HG02970 (cell line): Measurements from ENCODE around the gene E2F6.

Source experiments
- ATAC-seq: cut with Tn5 transposase; IDR thresholded peaks from one replicate; pipeline ENCODE4 v1.9.1; 2021; ENCODE audit warnings: mild to moderate bottlenecking, moderate library complexity, moderate number of reproducible peaks; ENCODE audit not compliant: unreplicated experiment, low FRiP score

Gene E2F6

GRCh38 chr2:11465485-11466306 lies at the start of gene E2F6:
Gene E2F6, minus strand, starts transcription at chr2:11466161. Its CDS starts 282 bp downstream, at chr2:11465879.
- ATAC-seq = peak; percentile 83

GRCh38 chr2:11515490-11515981 lies 49.6 kb upstream of the E2F6 start:
- ATAC-seq = no peak

GRCh38 chr2:11514904-11515303 lies 48.9 kb upstream of the E2F6 start:
- no peak for ATAC-seq

- ATAC-seq = no peak
Measured at GRCh38 chr2:11514081-11514730, 48.2 kb upstream of the E2F6 start.

DNA sequence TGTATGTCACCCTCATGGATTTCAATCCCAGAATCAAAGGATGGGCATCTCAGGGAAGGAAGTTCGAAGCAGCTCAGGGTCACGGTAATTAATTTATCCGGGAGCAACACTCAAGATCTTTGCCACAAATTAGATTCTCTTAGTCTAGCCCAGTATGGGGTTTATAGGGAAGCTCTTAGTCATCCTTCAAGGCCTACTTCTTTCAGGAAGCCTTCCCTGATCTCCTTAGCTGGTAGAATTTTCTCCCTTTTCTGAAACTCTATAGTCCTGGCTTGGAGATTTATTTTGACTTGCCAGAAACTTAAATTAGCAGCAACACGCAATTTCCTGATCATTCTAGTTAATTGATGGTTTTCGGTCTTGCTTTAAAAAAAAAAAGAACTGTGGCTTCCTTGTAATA lies 47.4 kb upstream of the E2F6 start:
- no peak for ATAC-seq

GRCh38 chr2:11512431-11512830 lies 46.5 kb upstream of the E2F6 start:
- ATAC-seq = no peak

DNA sequence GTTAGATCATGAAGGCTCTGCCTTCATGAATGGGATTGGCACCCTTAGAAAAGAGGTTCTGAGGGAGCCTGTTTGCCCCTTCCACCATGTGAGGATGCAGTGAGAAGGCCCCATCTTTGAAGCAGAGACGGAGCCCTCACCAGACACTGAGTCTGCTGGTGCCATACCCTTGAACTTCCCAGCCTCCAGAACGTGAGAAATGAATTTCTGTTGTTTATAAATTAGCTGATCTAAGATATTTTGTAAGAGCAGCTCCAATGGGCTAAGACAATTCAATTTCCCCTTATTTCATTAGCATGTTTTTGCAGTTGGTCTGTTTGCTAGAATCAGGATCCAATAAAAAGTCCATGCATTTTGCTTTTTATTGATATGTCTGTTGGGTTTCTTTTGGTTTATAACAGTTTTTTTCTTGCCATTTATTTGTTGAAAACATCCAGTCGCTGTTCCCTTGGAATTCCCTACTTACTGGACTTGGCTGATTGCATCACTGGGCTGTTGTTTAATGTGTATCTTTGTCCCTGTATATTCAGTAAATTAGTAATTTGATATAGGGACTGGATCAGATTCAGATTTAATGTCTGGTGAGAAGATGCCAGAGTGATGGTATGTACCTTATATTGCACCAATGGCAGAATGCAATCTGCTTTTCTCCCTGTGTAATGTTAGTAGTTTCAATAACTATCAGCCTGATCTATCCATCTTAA lies 43.8 kb upstream of the E2F6 start:
- no peak for ATAC-seq

DNA sequence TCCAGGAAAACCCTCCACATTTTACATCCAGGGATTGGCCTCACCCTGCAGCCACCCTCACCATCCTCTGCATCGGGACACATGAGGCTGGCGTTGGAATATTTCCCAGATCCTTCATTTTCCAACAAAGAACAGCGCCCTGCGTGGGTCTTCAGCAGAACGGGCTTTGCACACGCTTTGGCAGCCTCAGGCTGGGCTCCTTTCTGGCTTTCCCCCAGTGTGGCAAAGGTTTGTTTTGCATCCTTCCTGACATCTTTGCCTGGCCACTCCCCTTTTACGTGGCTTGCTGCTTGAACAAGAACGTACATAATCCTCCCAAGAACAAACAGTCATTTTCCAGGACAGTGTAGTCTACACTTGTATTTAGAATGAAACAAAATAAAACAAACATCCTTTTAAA lies 42.3 kb upstream of the E2F6 start:
- no peak for ATAC-seq

DNA sequence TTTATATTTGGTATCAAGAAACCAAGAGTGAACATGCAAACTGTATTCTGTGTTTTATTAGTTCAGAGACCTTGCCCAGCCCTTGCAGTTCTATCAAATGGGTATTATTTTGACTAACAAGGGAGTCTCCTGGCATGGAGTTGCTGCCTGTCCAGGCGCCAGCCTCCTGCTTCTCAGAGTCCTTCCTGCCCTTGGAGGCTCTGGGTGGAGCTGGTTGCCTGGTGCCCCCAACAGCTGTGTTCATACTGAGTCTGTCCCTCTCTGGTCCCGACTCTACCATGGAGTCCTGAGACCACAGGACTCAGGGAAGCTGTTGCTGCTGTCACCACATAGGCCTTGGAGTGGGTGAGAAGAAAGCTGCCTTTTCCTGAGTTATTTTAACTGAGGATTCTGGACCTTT lies 41.6 kb upstream of the E2F6 start:
- no peak for ATAC-seq

- no peak for ATAC-seq
Measured at GRCh38 chr2:11506611-11506969, 40.6 kb upstream of the E2F6 start.

DNA sequence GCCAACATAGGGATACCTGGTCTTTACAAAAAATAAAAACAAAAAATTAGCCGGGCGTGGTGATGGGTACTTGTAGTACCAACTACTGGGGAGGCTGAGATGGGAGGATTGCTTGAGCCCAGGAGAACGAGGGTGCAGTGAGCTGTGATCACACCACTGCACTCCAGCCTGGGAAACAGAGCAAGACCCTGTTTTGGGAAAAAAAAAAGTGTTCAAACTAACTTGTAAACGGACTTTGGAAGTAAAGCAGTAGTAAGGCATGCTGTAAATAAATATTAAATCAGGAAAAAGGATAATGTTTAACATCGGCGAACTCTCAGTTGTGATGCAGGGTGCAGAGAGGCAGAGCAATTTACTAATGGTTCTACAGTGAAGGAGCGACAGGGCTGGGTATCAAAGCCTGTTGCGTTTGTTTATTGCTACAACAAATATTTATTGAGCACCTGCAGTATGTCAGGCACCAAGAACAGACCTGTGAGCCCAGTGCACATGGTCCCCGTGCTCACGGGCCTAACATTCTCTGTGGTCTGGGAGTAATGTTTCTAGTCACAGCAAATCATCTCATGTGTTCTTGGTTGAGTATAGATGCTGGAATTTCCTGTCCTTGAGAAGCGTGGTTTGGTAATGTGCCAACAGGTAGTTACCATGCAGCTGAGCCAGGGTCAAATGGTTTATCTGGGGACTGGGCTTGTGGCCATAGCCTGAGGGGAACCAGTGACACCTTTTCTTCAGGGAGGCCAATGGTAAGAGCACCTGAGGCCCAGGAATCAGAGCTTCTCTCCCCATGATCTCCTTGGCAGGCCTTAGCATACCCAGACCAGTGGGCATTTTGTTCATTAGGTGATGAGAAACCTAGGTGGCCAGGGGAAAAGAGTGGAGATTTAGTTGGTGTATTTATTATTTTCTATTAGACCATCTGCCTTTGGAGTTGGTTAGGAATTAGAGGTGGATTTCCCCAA lies 40.0 kb upstream of the E2F6 start:
- no peak for ATAC-seq

DNA sequence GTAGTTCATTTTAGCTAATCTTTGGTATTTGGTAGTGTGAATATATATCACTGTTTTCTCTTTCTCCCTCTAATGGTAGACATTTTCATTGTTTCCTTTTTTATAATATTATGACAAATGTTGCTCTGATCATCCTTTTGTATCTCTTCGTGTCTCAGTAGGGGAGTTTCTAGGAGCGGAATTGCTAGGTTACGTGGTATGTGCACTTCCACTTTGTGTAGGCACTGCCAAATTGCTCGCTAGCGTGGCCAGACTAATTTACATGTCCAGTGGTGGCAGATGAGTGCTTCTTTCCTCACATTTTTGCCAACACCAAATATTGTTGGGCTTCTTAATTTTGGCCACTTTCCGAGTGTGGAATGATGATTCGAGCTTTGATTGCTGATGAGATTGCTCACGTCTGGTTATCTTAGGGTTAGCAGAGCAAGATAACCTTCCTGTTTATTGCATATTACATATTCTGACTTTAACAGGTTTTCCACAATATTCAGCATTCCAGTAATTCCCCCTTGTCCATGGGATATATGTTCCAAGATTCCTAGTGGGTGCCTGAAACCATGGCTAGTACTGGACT lies 37.5 kb upstream of the E2F6 start:
- ATAC-seq = no peak

DNA sequence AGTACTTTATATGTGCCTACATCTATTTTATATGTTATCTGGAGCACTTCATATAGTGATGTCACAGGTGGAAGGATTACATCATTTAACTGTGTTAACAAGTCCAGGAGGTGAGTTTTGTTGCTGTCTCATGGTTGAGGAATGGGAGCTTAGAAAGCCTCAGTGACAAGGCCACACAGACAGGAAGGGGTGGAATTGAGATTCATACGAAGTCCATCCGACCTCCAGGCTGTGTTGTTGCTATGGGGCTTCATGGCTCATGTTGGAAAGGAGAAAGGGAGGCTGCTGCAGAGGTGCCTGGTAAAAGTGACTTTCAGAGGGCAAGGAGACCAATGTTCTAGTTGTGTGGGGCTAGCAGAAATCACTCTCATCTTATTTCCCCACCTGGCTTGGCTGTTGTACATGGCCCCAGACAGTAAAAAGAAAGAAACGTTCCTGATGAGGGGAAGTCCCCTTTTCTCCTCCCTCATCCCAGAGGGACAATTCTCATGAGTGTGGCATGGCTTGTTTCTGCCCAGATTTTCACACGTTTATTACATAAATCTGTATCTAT lies 36.9 kb upstream of the E2F6 start:
- no peak for ATAC-seq

DNA sequence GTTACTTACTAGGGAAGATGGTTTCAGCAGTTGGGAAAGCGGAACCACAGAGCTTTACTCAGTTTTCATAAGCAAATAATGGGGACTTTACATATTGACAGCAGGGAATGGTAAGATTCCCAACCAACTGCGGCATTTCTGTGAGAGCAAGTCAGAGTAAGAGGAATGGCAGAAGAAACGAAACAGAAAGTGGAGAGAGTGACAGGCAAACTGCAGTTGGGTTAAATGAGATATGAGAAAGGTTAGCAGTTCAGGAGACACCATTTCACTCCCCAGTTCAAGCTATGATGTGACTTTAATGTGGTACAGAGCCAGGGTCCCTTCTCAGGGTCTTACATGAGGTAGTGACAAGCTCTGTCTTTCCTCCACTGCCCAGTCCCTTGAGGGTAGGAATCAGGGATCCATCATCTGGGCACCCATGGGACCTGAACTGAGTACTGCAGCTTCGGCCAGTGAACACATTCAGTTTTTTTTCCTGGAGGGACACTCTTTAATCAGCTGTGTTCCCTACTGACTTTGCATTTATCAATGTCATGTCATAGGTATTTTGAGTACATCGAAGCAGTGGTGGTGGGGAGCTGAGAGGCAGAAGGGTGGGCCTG lies 34.8 kb upstream of the E2F6 start:
- no peak for ATAC-seq

GRCh38 chr2:11499081-11499743 lies 33.3 kb upstream of the E2F6 start:
- ATAC-seq = no peak

DNA sequence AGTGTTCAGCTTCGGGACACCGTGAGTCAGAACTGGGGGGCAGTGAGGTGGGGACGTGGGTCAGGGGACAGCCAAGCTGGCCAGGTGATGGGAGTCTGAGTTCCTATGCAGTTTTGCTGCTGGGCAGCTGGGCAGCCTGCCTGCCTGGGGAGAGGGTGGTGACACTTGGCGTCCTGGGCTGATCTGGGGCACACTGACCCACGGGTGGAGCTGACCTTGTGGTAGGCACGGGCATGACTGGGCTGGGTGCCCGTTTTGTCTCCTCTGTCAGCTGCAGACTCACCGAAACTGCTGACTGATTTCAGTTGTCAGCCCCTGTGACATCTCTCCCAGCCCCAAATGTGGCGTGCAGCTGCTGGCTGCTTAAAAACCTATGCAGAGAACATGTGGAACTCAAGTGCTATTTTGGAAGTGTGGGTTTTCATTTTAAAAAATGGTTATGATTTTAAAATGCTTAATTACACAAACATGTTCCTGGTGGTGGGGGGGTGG lies 32.6 kb upstream of the E2F6 start:
- ATAC-seq = no peak

DNA sequence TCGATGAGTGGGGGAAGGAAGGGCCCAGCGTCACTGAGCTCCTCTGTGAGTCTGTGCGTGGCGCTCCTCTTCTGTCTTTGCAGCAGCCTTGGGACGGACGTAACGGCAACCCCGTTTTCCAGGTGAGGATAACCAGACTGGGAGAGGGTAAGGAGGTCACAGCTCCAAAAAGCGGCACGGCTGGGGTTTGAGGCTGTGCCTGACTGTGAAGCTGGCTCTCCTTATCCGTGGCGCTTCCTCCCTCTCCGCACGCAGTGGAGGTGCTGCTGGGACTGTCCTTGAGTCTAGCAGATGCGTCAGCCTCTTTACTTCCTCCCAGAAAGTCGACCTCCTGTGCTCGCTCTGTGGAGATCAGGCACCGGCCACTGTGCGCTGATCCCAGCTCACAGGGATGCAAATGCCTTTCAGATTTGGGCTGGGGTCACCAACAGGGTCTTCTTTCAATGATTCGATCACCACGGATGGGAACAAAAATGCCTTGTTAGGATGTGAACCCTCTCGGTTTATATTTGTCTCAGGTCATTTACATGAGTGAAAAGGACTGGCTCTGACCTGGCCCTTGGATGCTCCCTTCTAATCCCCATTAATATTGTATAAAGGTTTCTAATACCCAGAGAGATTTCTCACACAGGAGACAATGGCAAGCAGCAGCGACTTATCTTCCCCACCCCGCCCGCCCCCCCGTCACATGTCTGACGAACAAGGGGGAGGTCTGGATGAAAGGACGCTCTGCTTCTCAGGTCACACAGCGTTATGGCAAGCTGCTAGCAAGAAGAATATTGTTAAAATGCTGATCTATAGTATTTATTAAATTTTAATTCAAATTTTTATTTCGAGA lies 30.1 kb upstream of the E2F6 start:
- no peak for ATAC-seq

DNA sequence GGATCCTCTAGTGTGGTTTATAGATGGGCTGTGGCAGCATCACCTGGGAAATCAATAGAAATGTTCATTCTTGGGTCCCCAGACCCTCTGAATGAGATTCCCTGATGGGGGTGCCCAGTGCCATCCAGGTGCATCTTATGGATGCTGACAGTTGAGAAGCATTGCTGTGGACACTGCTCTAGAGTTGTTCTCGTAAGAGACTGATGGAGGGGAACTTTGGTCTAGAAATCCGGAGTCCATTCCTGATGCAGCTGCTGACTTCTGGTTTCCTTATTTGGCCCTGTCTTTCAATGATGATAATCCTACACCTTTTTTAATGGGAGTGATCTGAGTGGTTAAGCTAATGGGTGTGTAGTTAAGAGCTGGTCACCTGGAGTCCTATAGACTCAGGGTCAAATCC lies 28.3 kb upstream of the E2F6 start:
- ATAC-seq = no peak
